ENCODE measurements around the gene MYO6.

Gene MYO6

DNA sequence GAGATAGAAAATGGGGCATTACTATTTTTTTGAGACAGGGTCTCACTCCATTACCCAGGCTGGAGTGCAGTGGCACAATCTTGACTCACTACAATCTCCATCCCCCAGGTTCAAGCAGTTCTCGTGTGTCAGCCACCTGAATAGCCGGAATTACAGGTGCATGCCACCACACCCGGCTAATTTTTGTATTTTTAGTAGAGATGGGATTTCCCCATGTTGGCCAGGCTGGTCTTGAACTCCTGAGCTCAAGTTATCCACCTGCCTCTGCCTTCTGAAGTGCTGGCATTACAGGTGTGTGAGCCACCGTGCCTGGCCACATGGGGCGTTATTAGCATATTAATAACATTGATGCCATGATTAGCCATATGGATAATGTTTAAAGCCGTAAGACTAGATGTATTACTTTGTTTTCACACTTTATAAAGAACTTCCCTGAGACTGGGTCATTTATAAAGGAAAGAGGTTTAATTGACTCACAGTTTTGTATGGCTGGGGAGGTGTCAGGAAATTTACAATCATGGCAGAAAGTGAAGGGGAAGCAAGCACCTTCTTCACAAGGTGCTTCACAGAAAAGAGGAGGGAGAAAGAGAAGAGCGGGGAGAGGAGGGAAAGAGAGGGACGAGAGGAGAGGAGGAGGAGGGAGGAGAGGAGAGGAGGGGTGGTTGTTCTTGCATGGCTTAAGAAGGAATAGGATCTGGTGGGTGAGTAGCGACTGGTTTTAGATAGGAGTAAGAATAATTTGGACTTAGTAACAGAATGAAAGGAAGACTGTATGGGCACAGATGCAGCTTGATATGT is 51.9 kb downstream of the MYO6 start:
- H3K9ac ChIP-seq (ENCODE audit: low read depth, low read length) = no peak overlapping the region
- no peaks in the 10 kb centered on the region for H3K36me3 ChIP-seq (ENCODE audit: insufficient read depth, low read length)
- no peak overlapping the region for H3K4me3 ChIP-seq (ENCODE audit: low read length)
- no peaks in the 10 kb centered on the region for H3K27me3 ChIP-seq (ENCODE audit: control insufficient read depth, insufficient read depth, low read length)
- H3K4me2 ChIP-seq (ENCODE audit: low read length) = no peak overlapping the region
- H3K4me1 ChIP-seq (ENCODE audit: control insufficient read depth, insufficient read depth, low read length) = no peaks in the 10 kb centered on the region
- H3K9me3 ChIP-seq (replicated peaks; ENCODE audit: low read length) = no peaks in the 10 kb centered on the region

DNA sequence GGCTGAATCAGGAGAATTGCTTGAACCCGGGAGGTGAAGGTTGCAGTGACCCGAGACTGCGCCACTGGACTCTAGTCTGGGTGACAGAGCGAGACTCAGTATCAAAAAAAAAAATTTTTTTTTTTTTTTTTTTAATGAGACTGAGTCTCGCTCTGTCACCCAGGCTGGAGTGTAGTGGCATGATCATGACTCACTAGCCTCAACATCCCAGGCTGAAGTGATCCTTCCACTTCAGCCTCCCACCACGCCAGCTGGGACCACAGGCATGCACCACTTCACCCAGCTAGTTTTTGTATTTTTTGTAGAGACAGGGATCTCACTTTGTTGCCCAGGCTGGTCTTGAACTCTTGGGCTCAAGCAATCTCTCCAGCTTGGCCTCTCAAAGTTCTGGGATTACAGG is 53.3 kb downstream of the MYO6 start:
- Histone ChIP-seq H3K4me2 (ENCODE audit: low read length) (no peak overlapping the region), H3K4me3 (ENCODE audit: low read length) (no peak overlapping the region), H3K9ac (ENCODE audit: low read depth, low read length) (no peak overlapping the region), H3K36me3 (ENCODE audit: insufficient read depth, low read length) (no peaks in the 10 kb centered on the region), H3K9me3 (replicated peaks; ENCODE audit: low read length) (no peaks in the 10 kb centered on the region), H3K4me1 (ENCODE audit: control insufficient read depth, insufficient read depth, low read length) (no peaks in the 10 kb centered on the region), H3K27me3 (ENCODE audit: control insufficient read depth, insufficient read depth, low read length) (no peaks in the 10 kb centered on the region)

DNA sequence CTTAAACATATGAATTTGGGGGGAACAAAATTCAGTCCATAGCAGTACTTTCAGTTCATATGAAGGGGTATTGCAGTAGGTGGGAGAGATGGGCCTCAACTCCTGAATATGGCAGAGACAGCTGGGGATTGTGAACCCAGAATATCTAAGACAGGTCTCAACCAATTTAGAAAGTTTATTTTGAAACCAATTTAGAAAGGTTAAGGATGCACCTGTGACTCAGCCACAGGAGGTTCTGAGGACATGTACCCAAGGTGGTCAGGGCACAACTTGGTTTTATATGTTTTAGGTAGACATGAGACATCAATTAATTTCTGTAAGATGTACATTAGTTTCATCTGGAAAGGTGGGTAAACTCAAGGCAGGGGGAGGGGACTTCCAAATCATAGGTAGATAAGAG is 59.5 kb downstream of the MYO6 start:
- Histone ChIP-seq H3K4me3 (ENCODE audit: low read length) (no peak overlapping the region), H3K4me1 (ENCODE audit: control insufficient read depth, insufficient read depth, low read length) (no peaks in the 10 kb centered on the region), H3K9ac (ENCODE audit: low read depth, low read length) (no peak overlapping the region), H3K9me3 (replicated peaks; ENCODE audit: low read length) (no peaks in the 10 kb centered on the region), H3K4me2 (ENCODE audit: low read length) (no peak overlapping the region), H3K36me3 (ENCODE audit: insufficient read depth, low read length) (no peaks in the 10 kb centered on the region), H3K27me3 (ENCODE audit: control insufficient read depth, insufficient read depth, low read length) (no peaks in the 10 kb centered on the region)

DNA sequence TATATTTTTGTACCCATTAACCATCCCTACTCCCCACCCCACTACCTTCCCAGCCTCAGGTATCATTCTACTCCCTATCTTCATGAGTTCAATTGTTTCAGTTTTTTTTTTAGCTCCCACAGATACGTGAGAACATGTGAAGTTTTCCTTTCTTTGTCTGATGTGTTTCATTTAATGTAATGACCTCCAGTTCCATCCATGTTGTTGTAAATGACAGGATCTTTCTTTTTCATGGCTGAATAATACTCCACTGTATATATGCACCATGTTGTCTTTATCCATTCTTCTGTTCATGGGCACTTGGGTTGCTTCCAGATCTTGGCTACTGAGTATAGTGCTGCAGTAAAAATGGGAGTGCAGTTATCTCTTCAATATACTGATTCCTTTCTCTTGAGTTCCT is 63.5 kb downstream of the MYO6 start:
- H3K36me3 ChIP-seq (ENCODE audit: insufficient read depth, low read length) = no peaks in the 10 kb centered on the region
- no peaks in the 10 kb centered on the region for H3K27me3 ChIP-seq (ENCODE audit: control insufficient read depth, insufficient read depth, low read length)
- H3K4me3 ChIP-seq (ENCODE audit: low read length) = no peak overlapping the region
- no peaks in the 10 kb centered on the region for H3K4me1 ChIP-seq (ENCODE audit: control insufficient read depth, insufficient read depth, low read length)
- H3K9me3 ChIP-seq (replicated peaks; ENCODE audit: low read length) = no peaks in the 10 kb centered on the region
- no peak overlapping the region for H3K4me2 ChIP-seq (ENCODE audit: low read length)
- no peak overlapping the region for H3K9ac ChIP-seq (ENCODE audit: low read depth, low read length)

DNA sequence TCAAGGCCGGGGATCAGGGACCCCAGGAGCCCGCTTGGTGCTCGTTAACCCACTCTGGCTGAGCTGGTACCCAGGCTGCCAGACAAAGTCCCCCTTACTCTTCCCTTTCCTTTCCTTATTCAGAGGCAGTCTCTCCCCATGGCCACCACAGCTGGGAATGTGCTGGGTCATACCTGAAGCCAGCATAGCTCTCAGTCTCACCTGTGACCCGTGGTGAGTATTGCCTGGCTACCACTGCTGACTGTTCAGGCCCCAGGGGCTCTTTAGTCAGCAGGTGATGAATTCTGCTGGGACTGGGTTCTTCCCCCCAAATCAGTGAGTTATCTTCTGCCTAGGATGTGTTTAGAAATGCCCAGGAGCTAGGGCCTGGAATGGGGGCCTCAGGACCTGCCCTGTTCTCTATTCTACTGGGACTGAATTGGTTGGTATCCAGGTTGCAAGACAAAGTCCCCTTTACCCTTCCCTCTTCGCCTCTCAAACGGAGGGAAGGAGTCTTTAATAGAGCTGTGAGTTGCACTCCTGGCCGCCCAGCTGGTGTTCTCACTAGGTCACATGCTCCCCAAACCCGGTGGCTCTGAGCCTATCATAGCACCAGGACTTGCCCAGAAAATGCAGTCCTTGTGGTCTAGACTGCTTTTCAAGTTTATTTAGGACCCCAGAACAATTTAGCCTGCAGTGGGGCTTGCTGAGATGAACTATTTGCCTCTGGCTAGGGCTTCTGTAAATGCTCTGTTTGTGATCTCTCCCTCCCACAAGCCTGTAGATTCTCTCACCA is 64.6 kb downstream of the MYO6 start:
- H3K4me2 ChIP-seq (ENCODE audit: low read length) = no peak overlapping the region
- H3K9ac ChIP-seq (ENCODE audit: low read depth, low read length) = no peak overlapping the region
- H3K9me3 ChIP-seq (replicated peaks; ENCODE audit: low read length) = no peaks in the 10 kb centered on the region
- H3K27me3 ChIP-seq (ENCODE audit: control insufficient read depth, insufficient read depth, low read length) = no peaks in the 10 kb centered on the region
- H3K4me1 ChIP-seq (ENCODE audit: control insufficient read depth, insufficient read depth, low read length) = peaks cover 6% of the 10 kb centered on the region
- no peaks in the 10 kb centered on the region for H3K36me3 ChIP-seq (ENCODE audit: insufficient read depth, low read length)
- H3K4me3 ChIP-seq (ENCODE audit: low read length) = no peak overlapping the region

DNA sequence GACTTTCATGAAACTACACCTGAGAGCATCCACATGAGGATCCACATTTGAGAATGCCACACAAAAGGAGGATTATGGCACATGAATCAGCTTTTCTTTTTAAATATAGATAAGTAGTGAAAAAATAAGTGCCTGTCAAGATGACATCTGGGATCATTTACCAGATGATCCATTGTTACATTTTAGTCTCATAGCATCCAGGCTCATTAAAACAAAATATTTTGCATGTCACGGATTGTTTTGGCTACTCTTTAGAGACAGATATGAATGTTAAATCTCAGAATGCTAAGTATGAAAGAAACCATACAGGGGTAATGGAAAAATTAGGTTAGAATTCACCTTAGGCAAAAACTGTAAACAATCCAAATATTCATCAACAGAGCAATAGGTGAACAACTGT is 66.7 kb downstream of the MYO6 start:
- peaks cover 8% of the 10 kb centered on the region for H3K4me1 ChIP-seq (ENCODE audit: control insufficient read depth, insufficient read depth, low read length)
- H3K9me3 ChIP-seq (replicated peaks; ENCODE audit: low read length) = no peaks in the 10 kb centered on the region
- no peaks in the 10 kb centered on the region for H3K27me3 ChIP-seq (ENCODE audit: control insufficient read depth, insufficient read depth, low read length)
- H3K4me2 ChIP-seq (ENCODE audit: low read length) = no peak overlapping the region
- H3K4me3 ChIP-seq (ENCODE audit: low read length) = no peak overlapping the region
- no peak overlapping the region for H3K9ac ChIP-seq (ENCODE audit: low read depth, low read length)
- H3K36me3 ChIP-seq (ENCODE audit: insufficient read depth, low read length) = no peaks in the 10 kb centered on the region

DNA sequence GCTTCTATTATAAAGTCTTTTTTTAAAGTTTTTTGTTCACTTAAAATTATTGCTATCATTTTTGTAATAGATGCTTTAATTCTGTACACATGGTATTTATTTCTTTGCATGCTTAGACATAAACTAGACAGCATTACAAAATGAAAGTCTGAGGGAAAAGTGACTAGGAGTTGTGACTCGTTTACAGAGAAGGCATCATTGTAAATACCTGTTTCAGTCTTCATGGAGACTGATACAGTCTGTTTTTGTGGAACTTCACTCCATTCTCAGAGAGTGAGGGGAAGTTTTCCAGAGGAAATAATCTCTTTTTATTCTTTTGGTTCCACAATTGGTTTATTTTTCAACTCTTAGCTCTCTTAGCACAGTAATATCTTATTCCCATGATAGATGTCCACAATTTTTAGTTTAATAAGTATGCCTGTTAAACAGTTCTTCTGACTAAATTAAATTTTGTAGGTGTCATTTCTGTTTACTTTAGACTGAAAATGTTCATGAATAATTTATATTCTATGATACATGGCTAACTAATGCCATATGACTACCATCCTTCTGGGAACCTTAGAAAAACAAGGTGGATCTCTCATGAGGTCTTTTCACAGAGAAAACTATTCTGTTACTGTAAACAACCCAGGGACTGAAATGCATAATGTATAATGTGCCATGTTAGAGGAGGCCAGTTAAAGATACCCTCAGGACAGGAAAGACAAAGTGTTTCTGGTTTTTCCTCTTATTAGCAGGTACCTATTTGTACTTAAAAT is 69.2 kb downstream of the MYO6 start:
- H3K36me3 ChIP-seq (ENCODE audit: insufficient read depth, low read length) = no peaks in the 10 kb centered on the region
- no peak overlapping the region for H3K9ac ChIP-seq (ENCODE audit: low read depth, low read length)
- H3K27me3 ChIP-seq (ENCODE audit: control insufficient read depth, insufficient read depth, low read length) = no peaks in the 10 kb centered on the region
- no peaks in the 10 kb centered on the region for H3K9me3 ChIP-seq (replicated peaks; ENCODE audit: low read length)
- H3K4me2 ChIP-seq (ENCODE audit: low read length) = no peak overlapping the region
- H3K4me1 ChIP-seq (ENCODE audit: control insufficient read depth, insufficient read depth, low read length) = peaks cover 8% of the 10 kb centered on the region
- H3K4me3 ChIP-seq (ENCODE audit: low read length) = no peak overlapping the region

DNA sequence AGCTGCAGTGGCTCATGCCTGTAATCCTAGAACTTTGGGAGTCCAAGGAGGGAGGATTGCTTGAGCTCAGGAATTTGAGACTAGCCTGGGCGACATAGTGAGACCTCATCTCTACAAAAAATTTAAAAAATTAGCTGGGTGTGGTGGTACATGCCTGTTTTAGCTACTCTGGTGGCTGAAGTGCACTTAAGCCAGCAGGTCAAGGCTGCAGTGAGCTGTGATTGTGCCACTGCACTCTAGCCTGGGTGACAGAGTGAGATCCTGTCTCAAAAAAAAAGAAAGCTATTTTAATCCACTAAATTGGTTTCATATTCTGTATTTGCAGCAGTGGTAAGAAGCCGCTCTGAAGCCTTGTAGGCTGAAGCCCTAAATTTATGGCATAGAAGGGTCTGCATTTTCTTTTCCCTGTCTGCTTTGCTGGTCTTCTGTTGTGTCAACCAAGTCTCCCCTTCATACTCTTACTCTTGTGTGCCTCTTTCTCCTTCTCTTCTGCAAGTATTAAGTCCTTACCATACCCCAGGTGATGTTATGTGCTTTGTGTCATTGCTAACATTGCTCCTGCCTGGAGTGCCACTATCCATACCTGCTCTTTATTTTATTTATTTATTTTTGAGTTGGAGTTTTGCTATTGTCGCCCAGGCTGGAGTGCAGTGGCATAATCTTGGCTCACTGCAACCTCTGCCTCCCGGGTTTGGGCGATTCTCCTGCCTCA is 70.9 kb downstream of the MYO6 start:
- peaks cover 8% of the 10 kb centered on the region for H3K4me1 ChIP-seq (ENCODE audit: control insufficient read depth, insufficient read depth, low read length)
- H3K4me2 ChIP-seq (ENCODE audit: low read length) = no peak overlapping the region
- H3K9ac ChIP-seq (ENCODE audit: low read depth, low read length) = no peak overlapping the region
- H3K4me3 ChIP-seq (ENCODE audit: low read length) = no peak overlapping the region
- H3K27me3 ChIP-seq (ENCODE audit: control insufficient read depth, insufficient read depth, low read length) = no peaks in the 10 kb centered on the region
- no peaks in the 10 kb centered on the region for H3K9me3 ChIP-seq (replicated peaks; ENCODE audit: low read length)
- H3K36me3 ChIP-seq (ENCODE audit: insufficient read depth, low read length) = no peaks in the 10 kb centered on the region

DNA sequence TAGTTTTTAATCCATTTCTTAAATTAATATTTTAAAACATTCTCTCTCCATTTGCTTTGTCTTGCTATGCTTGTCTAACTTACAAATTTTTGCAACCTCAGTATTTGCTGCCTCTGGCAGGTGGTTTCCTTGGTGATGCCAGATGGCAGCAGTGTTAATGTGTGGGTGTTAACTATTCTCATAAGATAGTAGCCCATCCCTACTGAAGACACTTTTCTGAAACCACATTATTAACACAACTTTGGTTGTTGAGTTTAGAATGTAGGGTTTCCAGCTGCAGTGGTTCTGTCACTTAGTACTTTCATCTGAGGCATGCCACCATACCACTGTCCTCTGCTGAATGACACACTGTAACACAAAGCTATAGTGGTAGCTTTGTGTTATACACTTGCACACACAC is 75.1 kb downstream of the MYO6 start:
- H3K27me3 ChIP-seq (ENCODE audit: control insufficient read depth, insufficient read depth, low read length) = no peaks in the 10 kb centered on the region
- no peaks in the 10 kb centered on the region for H3K9me3 ChIP-seq (replicated peaks; ENCODE audit: low read length)
- H3K4me1 ChIP-seq (ENCODE audit: control insufficient read depth, insufficient read depth, low read length) = no peaks in the 10 kb centered on the region
- no peak overlapping the region for H3K4me2 ChIP-seq (ENCODE audit: low read length)
- no peak overlapping the region for H3K4me3 ChIP-seq (ENCODE audit: low read length)
- H3K36me3 ChIP-seq (ENCODE audit: insufficient read depth, low read length) = no peaks in the 10 kb centered on the region
- no peak overlapping the region for H3K9ac ChIP-seq (ENCODE audit: low read depth, low read length)

DNA sequence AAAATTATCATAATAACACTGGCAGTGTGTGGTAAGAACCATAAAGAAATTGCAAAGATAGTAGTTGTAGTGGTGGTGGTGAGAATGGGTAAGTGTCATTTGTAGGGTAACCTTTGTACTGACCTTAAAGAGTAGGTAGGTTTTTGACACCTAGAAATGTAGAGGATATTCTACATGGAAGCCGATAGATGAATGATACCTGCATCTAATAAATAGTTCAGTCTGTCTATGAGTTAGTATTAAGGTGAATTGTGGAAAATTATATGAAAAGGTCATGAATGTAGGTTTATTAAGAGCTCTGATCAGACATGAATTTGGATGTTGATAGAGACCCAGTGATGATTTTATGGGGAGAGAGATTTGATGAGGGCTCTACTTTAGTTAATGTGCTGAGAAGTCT is 78.1 kb downstream of the MYO6 start:
- H3K9ac ChIP-seq (ENCODE audit: low read depth, low read length) = no peak overlapping the region
- no peak overlapping the region for H3K4me2 ChIP-seq (ENCODE audit: low read length)
- H3K9me3 ChIP-seq (replicated peaks; ENCODE audit: low read length) = no peaks in the 10 kb centered on the region
- peaks cover 15% of the 10 kb centered on the region for H3K4me1 ChIP-seq (ENCODE audit: control insufficient read depth, insufficient read depth, low read length)
- H3K36me3 ChIP-seq (ENCODE audit: insufficient read depth, low read length) = no peaks in the 10 kb centered on the region
- H3K4me3 ChIP-seq (ENCODE audit: low read length) = no peak overlapping the region
- no peaks in the 10 kb centered on the region for H3K27me3 ChIP-seq (ENCODE audit: control insufficient read depth, insufficient read depth, low read length)

All from skeletal muscle satellite cell (primary cell).